Measurements from ENCODE around the gene NUDT3. TPM values are rescaled to one million over a fixed set of nuclear protein-coding genes. Genes with fewer than 3 reads are reported as not detected.
A peak's percentile ranks its signal among the peaks of the same experiment; 100 is the strongest.

The NUDT3 gene
- total and polyA plus RNA-seq, 4 donors, result 15.5 to 50.2 (median 33.6) TPM

DNA sequence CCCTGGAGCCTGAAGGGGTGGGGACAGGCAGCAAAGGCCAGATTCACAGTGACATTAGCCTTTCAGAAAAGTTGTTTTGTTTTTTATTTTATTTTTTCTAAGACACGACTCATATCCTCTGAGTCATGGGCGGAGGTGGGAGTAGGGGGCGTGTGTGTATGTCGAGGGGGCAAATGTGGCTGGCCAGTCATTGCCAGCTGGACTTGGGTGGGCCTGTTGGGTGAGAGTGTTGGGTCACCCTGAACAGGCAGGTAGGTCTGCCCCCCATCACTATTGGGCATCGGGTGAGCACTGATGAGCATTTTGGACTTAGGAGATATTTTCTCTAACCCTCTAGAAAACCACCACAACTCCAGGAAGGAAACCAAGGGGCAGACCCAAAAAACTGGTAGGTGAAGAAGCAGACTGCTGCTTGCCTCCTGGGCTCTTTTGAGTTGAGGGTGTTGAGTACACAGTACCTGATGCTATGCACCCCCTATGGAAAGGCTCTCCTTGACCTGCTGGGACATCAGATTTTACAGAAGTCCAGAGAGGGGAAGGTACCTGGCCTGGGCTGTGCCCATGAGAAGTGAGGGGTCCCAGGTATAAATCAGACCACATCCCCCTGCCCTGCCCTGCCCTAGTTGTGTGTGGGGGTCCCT is 149.2 kb downstream of the NUDT3 start:
- ATAC-seq (ENCODE audit: low FRiP score), result no peak
- peak; percentile 33 to 70 for DNase-seq
- Histone ChIP-seq H3K9me3 (ENCODE audit: control insufficient read depth, low read length) (no peaks in the 10 kb centered on the region), H3K36me3 (ENCODE audit: control insufficient read depth in 1 of 2, insufficient read depth in 2 of 2, low read length in 1 of 2) (no peaks in the 10 kb centered on the region), H3K4me3 (ENCODE audit: low read length in 2 of 2) (no peak overlapping the region), H3K4me1 (ENCODE audit: control insufficient read depth in 1 of 2, insufficient read depth in 2 of 2, low read length in 2 of 2) (no peaks in the 10 kb centered on the region), H3K27ac (ENCODE audit: low read depth in 1 of 2, low read length in 2 of 2) (no peak overlapping the region), H3K27me3 (ENCODE audit: control insufficient read depth in 1 of 2, insufficient read depth in 2 of 2, low read length in 1 of 2) (no peaks in the 10 kb centered on the region)
- 60 to 62% methylated on average over 5 of the region's 5 CpGs for WGBS, 2 donors
- intact Hi-C loops (cut with DNase I), result loop anchor here (5.0 kb wide), 1 partner anchor 46 kb away; no protein-coding TSS in a partner anchor

DNA sequence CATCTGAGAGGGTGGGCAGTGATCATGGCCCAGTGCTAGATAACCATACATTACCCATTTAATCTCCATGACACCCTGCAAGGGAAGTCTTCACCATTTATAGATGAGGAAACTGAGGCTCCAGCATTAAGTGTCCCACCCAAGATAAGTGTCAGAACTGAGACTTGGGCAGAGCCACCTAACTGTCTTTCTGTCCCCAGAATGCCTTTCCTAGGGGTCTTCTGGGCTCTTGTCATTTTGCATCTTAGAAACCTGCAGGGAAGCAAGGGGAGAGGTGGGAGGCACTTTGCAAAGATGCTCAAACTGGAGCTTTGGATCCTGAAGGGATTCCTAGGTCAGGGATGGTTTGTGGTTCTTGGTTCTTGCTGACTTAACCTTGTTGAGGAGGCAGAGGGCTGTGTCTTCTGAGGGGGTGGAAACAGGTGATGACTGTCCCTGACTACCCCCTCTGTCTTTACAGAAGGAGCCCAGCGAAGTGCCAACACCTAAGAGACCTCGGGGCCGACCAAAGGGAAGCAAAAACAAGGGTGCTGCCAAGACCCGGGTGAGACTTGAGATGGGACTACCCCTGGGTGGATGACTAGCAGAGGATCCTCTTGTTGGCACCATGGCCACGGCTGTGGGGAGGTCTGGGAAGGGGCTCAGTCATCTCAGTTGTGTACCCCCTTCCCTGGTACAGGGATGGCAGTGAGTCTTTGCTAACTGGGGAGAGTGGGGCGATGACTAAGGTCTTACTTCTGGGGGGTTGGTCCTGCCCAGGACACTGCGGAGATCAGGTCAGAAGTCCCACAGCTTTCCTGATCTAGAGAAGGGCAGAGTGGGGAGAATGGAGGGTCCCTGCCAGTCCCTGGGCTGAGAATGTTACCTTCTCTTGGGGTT is 150.0 kb downstream of the NUDT3 start:
- no peaks in the 10 kb centered on the region for H3K27me3 ChIP-seq (ENCODE audit: control insufficient read depth in 1 of 2, insufficient read depth in 2 of 2, low read length in 1 of 2)
- intact Hi-C loops (cut with DNase I), result loop anchor here (5.0 kb wide), 1 partner anchor 45 kb away; no protein-coding TSS in a partner anchor
- peak; percentile 17 to 51 for DNase-seq

DNA sequence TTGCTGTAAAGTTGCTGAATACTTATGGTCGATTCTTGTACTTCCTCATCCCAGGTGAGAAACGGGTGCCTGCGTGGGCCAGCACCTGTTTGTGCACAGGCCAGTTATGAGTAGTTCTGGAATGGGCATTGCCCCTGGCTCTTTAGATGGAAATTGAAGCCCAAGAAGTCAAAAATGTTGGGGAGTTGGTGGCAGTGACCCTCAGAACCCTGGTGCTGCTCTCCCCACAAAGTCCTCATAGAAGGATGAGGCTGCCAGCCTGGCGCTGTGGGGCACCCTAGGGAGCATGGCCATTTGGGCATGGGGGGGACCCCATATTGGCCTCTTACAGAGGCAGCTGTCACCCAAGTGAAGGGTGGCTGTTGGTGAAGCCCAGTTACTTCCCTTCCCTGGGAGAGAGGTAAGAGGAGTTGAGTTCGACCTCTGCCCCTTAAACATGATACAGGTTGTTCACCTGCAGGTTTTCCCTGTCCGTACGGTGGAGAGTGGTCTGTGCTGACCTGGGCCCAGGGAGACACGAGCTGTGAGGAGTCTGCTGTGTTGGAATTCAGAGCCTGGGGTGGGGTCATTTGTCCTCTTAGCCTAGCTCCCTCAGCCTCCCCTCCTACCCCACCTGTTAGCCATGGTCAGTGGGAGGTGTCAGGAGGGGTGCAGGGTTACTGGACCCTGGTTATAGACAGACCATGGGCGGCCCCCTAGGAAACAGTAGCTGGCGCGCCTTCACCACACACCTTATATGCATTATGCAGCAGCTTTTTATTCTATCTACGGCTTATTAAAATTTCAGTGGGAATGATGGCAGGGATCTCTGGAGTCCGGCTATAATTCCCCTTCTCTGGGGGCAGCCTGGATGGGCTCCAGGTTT is 150.9 kb downstream of the NUDT3 start:
- Histone ChIP-seq H3K9me3 (ENCODE audit: control insufficient read depth, low read length) (no peaks in the 10 kb centered on the region), H3K36me3 (ENCODE audit: control insufficient read depth in 1 of 2, insufficient read depth in 2 of 2, low read length in 1 of 2) (no peaks in the 10 kb centered on the region), H3K27me3 (ENCODE audit: control insufficient read depth in 1 of 2, insufficient read depth in 2 of 2, low read length in 1 of 2) (peaks cover 0 to under 1% of the 10 kb centered on the region in 2 donors), H3K4me3 (ENCODE audit: low read length in 2 of 2) (no peak overlapping the region), H3K4me1 (ENCODE audit: control insufficient read depth in 1 of 2, insufficient read depth in 2 of 2, low read length in 2 of 2) (no peaks in the 10 kb centered on the region), H3K27ac (ENCODE audit: low read depth in 1 of 2, low read length in 2 of 2) (no peak overlapping the region)
- intact Hi-C loops (cut with DNase I), result loop anchor here (5.0 kb wide), 1 partner anchor 44 kb away; no protein-coding TSS in a partner anchor
- 95% methylated on average over 13 of the region's 13 CpGs for WGBS, 2 donors
- ATAC-seq (ENCODE audit: low FRiP score) (no peak), DNase-seq (peak; percentile 25 to 55)

More for the DNA sequence above, 150.0 kb downstream of the NUDT3 start:
- H3K4me3 ChIP-seq (ENCODE audit: low read length in 2 of 2), result no peak overlapping the region
- no peaks in the 10 kb centered on the region for H3K9me3 ChIP-seq (ENCODE audit: control insufficient read depth, low read length)
- no peaks in the 10 kb centered on the region for H3K4me1 ChIP-seq (ENCODE audit: control insufficient read depth in 1 of 2, insufficient read depth in 2 of 2, low read length in 2 of 2)
- no peaks in the 10 kb centered on the region for H3K36me3 ChIP-seq (ENCODE audit: control insufficient read depth in 1 of 2, insufficient read depth in 2 of 2, low read length in 1 of 2)
- no peak overlapping the region for H3K27ac ChIP-seq (ENCODE audit: low read depth in 1 of 2, low read length in 2 of 2)
- no peak for ATAC-seq (ENCODE audit: low FRiP score)
- WGBS, 2 donors, result 80% methylated on average over 7 of the region's 7 CpGs

DNA sequence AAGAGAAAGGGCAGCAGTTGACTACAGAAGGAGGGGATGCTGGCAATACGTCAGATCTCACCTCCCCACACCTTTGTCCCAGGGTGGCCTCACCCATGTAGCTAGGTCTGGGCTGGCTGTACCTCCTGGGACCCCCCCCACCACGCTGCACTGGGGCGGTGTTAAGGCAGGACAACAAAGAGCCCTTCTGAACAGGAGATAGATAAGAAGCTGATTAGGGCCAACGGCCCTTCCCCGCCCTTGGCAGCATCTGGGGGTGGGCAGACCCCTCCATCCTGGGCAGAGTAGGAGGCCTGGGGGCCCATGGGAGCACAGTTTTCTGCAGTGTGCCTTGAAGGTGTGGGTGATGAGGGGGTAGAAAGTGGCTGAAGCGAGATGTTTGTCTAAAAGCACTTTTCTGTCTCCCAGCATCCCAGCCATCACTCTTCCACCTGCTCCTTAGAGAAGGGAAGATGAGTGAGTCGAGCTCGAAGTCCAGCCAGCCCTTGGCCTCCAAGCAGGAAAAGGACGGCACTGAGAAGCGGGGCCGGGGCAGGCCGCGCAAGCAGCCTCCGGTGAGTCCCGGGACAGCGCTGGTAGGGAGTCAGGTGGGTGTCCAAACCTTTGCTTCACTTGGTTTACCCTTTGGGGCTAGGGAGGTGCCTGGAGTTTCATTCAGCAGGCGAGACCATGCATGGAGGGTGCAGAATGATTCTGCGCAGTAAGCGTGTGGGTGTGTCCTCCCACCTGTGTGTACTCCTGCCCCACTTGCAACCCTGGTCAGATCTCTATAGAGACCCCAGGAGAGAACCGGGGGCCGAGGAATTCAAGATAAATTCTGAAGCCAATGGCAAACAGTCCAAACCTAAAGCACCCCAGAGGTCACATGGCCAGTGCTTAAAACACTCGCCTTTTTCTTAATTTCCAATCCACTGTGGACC is 151.9 kb downstream of the NUDT3 start:
- ATAC-seq (ENCODE audit: low FRiP score) (no peak), DNase-seq (peak; percentile 26 to 58)
- Histone ChIP-seq H3K4me1 (ENCODE audit: control insufficient read depth in 1 of 2, insufficient read depth in 2 of 2, low read length in 2 of 2) (no peaks in the 10 kb centered on the region), H3K27ac (ENCODE audit: low read depth in 1 of 2, low read length in 2 of 2) (no peak overlapping the region), H3K36me3 (ENCODE audit: control insufficient read depth in 1 of 2, insufficient read depth in 2 of 2, low read length in 1 of 2) (no peaks in the 10 kb centered on the region), H3K9me3 (ENCODE audit: control insufficient read depth, low read length) (no peaks in the 10 kb centered on the region), H3K27me3 (ENCODE audit: control insufficient read depth in 1 of 2, insufficient read depth in 2 of 2, low read length in 1 of 2) (peaks cover 0 to 2% of the 10 kb centered on the region in 2 donors), H3K4me3 (ENCODE audit: low read length in 2 of 2) (no peak overlapping the region)
- intact Hi-C loops (cut with DNase I), result loop anchor here (5.0 kb wide), 1 partner anchor 43 kb away; no protein-coding TSS in a partner anchor
- 91% methylated on average over 22 of the region's 22 CpGs for WGBS, 2 donors

DNA sequence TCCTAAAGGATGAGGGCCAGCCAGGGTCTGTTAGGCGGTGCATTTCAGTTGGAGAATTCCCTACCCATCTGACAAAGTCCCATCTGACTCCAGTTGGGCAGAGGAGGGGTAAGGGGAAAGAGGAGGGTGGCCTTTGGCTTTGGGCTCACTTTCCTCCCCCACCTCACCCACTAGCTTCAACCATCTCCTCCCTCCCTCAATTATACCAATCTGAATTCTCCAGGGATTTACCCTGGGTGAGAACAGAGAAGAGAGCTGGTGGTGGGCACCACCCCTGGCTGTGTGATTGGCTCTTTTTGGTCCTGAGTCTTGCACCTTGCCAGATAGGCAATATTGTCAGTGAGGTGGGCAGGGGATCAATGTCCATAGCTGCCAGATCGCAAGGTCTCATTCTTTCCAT is 152.6 kb downstream of the NUDT3 start:
- intact Hi-C loops (cut with DNase I), result loop anchor here (5.0 kb wide), 1 partner anchor 43 kb away; no protein-coding TSS in a partner anchor
- ATAC-seq (ENCODE audit: low FRiP score) (no peak), DNase-seq (peak in 1 of 2 donors; percentile 30)
- peaks cover 0 to 2% of the 10 kb centered on the region in 2 donors for H3K27me3 ChIP-seq (ENCODE audit: control insufficient read depth in 1 of 2, insufficient read depth in 2 of 2, low read length in 1 of 2)
- no peaks in the 10 kb centered on the region for H3K4me1 ChIP-seq (ENCODE audit: control insufficient read depth in 1 of 2, insufficient read depth in 2 of 2, low read length in 2 of 2)
- no peak overlapping the region for H3K27ac ChIP-seq (ENCODE audit: low read depth in 1 of 2, low read length in 2 of 2)
- H3K36me3 ChIP-seq (ENCODE audit: control insufficient read depth in 1 of 2, insufficient read depth in 2 of 2, low read length in 1 of 2), result no peaks in the 10 kb centered on the region
- no peak overlapping the region for H3K4me3 ChIP-seq (ENCODE audit: low read length in 2 of 2)
- 90 to 94% methylated on average over 2 of the region's 2 CpGs for WGBS, 2 donors
- no peaks in the 10 kb centered on the region for H3K9me3 ChIP-seq (ENCODE audit: control insufficient read depth, low read length)

DNA sequence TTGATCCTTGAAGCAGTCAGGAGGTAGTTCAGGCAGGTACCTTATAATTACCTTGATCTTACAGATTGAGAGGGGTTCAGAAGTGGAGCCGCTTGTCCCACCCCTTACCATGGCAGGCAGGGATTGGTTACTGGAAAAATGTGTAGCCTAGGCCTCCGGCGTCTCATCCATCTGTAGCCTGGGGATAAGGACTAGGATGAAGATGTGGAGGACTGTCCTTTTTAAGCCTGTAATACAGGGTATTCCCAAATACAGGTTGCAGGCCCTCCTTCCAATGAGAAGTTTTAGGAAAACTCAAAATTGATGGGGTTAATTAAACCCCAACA is 153.0 kb downstream of the NUDT3 start:
- ATAC-seq (ENCODE audit: low FRiP score), result no peak
- peaks cover 0 to 2% of the 10 kb centered on the region in 2 donors for H3K27me3 ChIP-seq (ENCODE audit: control insufficient read depth in 1 of 2, insufficient read depth in 2 of 2, low read length in 1 of 2)
- H3K27ac ChIP-seq (ENCODE audit: low read depth in 1 of 2, low read length in 2 of 2), result no peak overlapping the region
- H3K9me3 ChIP-seq (ENCODE audit: control insufficient read depth, low read length), result no peaks in the 10 kb centered on the region
- no peaks in the 10 kb centered on the region for H3K4me1 ChIP-seq (ENCODE audit: control insufficient read depth in 1 of 2, insufficient read depth in 2 of 2, low read length in 2 of 2)
- WGBS, 2 donors, result 89% methylated on average over 3 of the region's 3 CpGs
- intact Hi-C loops (cut with DNase I), result no loop called here
- no peak overlapping the region for H3K4me3 ChIP-seq (ENCODE audit: low read length in 2 of 2)
- DNase-seq, result peak in 1 of 2 donors; percentile 51
- H3K36me3 ChIP-seq (ENCODE audit: control insufficient read depth in 1 of 2, insufficient read depth in 2 of 2, low read length in 1 of 2), result no peaks in the 10 kb centered on the region

DNA sequence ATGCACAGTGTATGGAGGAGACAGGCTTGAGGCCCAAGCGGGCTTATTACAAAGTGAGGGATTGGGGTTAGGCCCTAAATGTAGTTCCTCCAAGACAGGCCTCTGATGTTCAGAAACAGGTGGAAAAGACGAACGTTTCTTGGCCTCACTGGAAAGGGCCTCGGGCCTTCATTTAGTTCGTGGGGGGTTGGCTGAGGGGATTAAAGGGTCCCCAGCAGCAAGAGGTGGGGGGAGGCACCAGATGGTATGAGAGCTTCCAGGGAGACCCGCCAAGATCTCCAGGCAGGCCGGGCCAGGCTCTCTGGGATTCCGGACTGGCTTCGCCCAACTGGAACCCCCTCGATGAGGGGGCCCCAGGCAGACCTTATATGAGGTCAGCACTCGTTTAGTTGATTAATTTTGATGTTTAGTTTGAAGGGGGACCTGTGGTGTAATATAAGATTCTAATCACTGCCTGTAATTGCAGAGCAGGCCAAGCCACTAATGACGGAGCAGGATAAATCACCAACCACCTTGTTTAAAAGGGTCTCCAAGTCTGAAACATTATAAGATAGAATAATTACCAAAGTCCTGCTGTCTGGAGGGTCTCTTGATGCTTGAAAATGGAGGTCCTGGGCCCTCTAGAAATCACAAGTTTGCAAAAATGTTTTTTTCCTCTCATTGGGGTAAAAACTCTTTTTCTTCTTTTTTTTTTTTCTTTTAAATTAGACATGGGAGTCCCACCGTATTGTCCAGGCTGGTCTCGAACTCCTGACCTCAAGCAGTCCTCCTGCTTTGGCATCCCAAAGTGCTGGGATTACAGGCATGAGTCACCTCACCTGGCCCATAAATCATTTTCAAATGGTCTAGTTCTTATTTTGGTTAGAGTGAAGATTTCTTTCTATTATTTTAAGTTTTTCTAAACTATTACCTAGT is 153.6 kb downstream of the NUDT3 start:
- no peak overlapping the region for H3K4me3 ChIP-seq (ENCODE audit: low read length in 2 of 2)

More for the DNA sequence above, 153.6 kb downstream of the NUDT3 start:
- WGBS, 2 donors, result 91 to 93% methylated on average over 14 of the region's 14 CpGs
- ATAC-seq (ENCODE audit: low FRiP score) (no peak), DNase-seq (peak in 1 of 2 donors; percentile 67)
- Histone ChIP-seq H3K27me3 (ENCODE audit: control insufficient read depth in 1 of 2, insufficient read depth in 2 of 2, low read length in 1 of 2) (peaks cover 0 to 2% of the 10 kb centered on the region in 2 donors), H3K36me3 (ENCODE audit: control insufficient read depth in 1 of 2, insufficient read depth in 2 of 2, low read length in 1 of 2) (no peaks in the 10 kb centered on the region), H3K27ac (ENCODE audit: low read depth in 1 of 2, low read length in 2 of 2) (no peak overlapping the region), H3K4me1 (ENCODE audit: control insufficient read depth in 1 of 2, insufficient read depth in 2 of 2, low read length in 2 of 2) (no peaks in the 10 kb centered on the region), H3K9me3 (ENCODE audit: control insufficient read depth, low read length) (no peaks in the 10 kb centered on the region)
- intact Hi-C loops (cut with DNase I), result no loop called here

All from aorta (tissue), 5 donors.